Parathyroid adenoma (tissue), 2 donors: ENCODE data around the gene GASK1B.

Experiments used
- H2AFZ ChIP-seq: fragments of 300-600 bp; sonication (generic); one replicate; pipeline ENCODE4 v1.7.0; 2017; ENCODE audit warnings: antibody characterized with exemption, mild to moderate bottlenecking
- H3K27ac ChIP-seq: fragments of 300-600 bp; sonication (generic); one replicate; pipeline ENCODE4 v1.7.0; 2017
- H3K27me3 ChIP-seq: fragments of 300-600 bp; sonication (generic); one replicate; pipeline ENCODE4 v1.7.0; 2017; ENCODE audit warnings: low read length; ENCODE audit not compliant: control insufficient read depth, insufficient read depth
- H3K36me3 ChIP-seq: fragments of 300-600 bp; sonication (generic); one replicate; pipeline ENCODE4 v1.7.0; 2017; ENCODE audit warnings: low read length; ENCODE audit not compliant: control insufficient read depth, insufficient read depth
- H3K4me1 ChIP-seq: fragments of 300-600 bp; sonication (generic); one replicate; pipeline ENCODE4 v1.7.0; 2017; ENCODE audit warnings: control low read depth
- H3K4me2 ChIP-seq: fragments of 300-600 bp; sonication (generic); one replicate; pipeline ENCODE4 v1.7.0; 2017; ENCODE audit warnings: low read length
- H3K4me3 ChIP-seq: fragments of 300-600 bp; sonication (generic); one replicate; pipeline ENCODE4 v1.7.0; 2017; ENCODE audit warnings: low read depth, low read length
- H3K79me2 ChIP-seq: fragments of 300-600 bp; sonication (generic); one replicate; pipeline ENCODE4 v1.7.0; 2017; ENCODE audit warnings: control low read depth
- H3K9ac ChIP-seq: fragments of 300-600 bp; sonication (generic); one replicate; pipeline ENCODE4 v1.7.0; 2017; ENCODE audit warnings: mild to moderate bottlenecking
- H3K9me3 ChIP-seq: fragments of 300-600 bp; sonication (generic); one replicate; pipeline ENCODE4 v1.7.0; 2017; ENCODE audit warnings: low read length; ENCODE audit not compliant: control insufficient read depth
- CTCF ChIP-seq: fragments of 300-600 bp; sonication (generic); IDR thresholded peaks from one replicate; pipeline ENCODE4 v1.7.0; 2017; ENCODE audit warnings: antibody characterized with exemption, mild to moderate bottlenecking
- donor health status: primary hyperparathyroidism.

The GASK1B gene

GRCh38 chr4:158159054-158159717 is 13.6 kb downstream of the GASK1B start:
- Histone ChIP-seq H3K27ac (no peak overlapping the region), H3K79me2 (no peaks in the 10 kb centered on the region), H3K36me3 (no peaks in the 10 kb centered on the region), H3K27me3 (no peaks in the 10 kb centered on the region), H3K9me3 (no peaks in the 10 kb centered on the region), H2AFZ (no peak overlapping the region), H3K4me3 (no peak overlapping the region), H3K4me2 (no peak overlapping the region), H3K4me1 (no peaks in the 10 kb centered on the region), H3K9ac (no peak overlapping the region)
- TF ChIP-seq CTCF: no peak

GRCh38 chr4:158157412-158157811 is 15.4 kb downstream of the GASK1B start:
- no peak for TF ChIP-seq CTCF
- no peaks in the 10 kb centered on the region for H3K36me3 ChIP-seq
- H3K79me2 ChIP-seq: no peaks in the 10 kb centered on the region
- H3K9ac ChIP-seq: no peak overlapping the region
- H2AFZ ChIP-seq: no peak overlapping the region
- no peaks in the 10 kb centered on the region for H3K4me1 ChIP-seq
- H3K27ac ChIP-seq: no peak overlapping the region
- H3K27me3 ChIP-seq: no peaks in the 10 kb centered on the region
- no peak overlapping the region for H3K4me2 ChIP-seq
- no peak overlapping the region for H3K4me3 ChIP-seq
- no peaks in the 10 kb centered on the region for H3K9me3 ChIP-seq

GRCh38 chr4:158155656-158156356 is 17.0 kb downstream of the GASK1B start:
- no peak overlapping the region for H3K4me3 ChIP-seq
- H3K9me3 ChIP-seq: no peaks in the 10 kb centered on the region
- H3K4me2 ChIP-seq: no peak overlapping the region
- no peak for TF ChIP-seq CTCF
- no peak overlapping the region for H3K27ac ChIP-seq
- no peak overlapping the region for H3K9ac ChIP-seq
- no peaks in the 10 kb centered on the region for H3K27me3 ChIP-seq
- H2AFZ ChIP-seq: no peak overlapping the region
- H3K79me2 ChIP-seq: no peaks in the 10 kb centered on the region
- H3K4me1 ChIP-seq: no peaks in the 10 kb centered on the region
- H3K36me3 ChIP-seq: no peaks in the 10 kb centered on the region

- no peak for TF ChIP-seq CTCF
- H3K36me3 ChIP-seq: no peaks in the 10 kb centered on the region
- H3K9ac ChIP-seq: no peak overlapping the region
- no peaks in the 10 kb centered on the region for H3K4me1 ChIP-seq
- H3K4me3 ChIP-seq: no peak overlapping the region
- no peaks in the 10 kb centered on the region for H3K79me2 ChIP-seq
- H2AFZ ChIP-seq: no peak overlapping the region
- H3K27me3 ChIP-seq: no peaks in the 10 kb centered on the region
- H3K27ac ChIP-seq: no peak overlapping the region
- H3K9me3 ChIP-seq: no peaks in the 10 kb centered on the region
- no peak overlapping the region for H3K4me2 ChIP-seq
These were observed 25.7 kb downstream of the GASK1B start for GRCh38 chr4:158147151-158147550.

- Histone ChIP-seq H3K27me3 (no peaks in the 10 kb centered on the region), H3K79me2 (no peaks in the 10 kb centered on the region), H3K9me3 (no peaks in the 10 kb centered on the region), H3K4me3 (no peak overlapping the region), H3K4me2 (no peak overlapping the region), H2AFZ (no peak overlapping the region), H3K9ac (no peak overlapping the region), H3K27ac (no peak overlapping the region), H3K36me3 (no peaks in the 10 kb centered on the region), H3K4me1 (no peaks in the 10 kb centered on the region)
- TF ChIP-seq CTCF: no peak
These were observed 26.1 kb downstream of the GASK1B start for GRCh38 chr4:158146736-158147135.
